NCI-H146 (cell line): ENCODE results near the gene CCDC136.

Experiments used
- DNase-seq: peaks from one replicate; lab custom pipeline; 2025; lab: John Stamatoyannopoulos, UW

CCDC136 gene

DNA sequence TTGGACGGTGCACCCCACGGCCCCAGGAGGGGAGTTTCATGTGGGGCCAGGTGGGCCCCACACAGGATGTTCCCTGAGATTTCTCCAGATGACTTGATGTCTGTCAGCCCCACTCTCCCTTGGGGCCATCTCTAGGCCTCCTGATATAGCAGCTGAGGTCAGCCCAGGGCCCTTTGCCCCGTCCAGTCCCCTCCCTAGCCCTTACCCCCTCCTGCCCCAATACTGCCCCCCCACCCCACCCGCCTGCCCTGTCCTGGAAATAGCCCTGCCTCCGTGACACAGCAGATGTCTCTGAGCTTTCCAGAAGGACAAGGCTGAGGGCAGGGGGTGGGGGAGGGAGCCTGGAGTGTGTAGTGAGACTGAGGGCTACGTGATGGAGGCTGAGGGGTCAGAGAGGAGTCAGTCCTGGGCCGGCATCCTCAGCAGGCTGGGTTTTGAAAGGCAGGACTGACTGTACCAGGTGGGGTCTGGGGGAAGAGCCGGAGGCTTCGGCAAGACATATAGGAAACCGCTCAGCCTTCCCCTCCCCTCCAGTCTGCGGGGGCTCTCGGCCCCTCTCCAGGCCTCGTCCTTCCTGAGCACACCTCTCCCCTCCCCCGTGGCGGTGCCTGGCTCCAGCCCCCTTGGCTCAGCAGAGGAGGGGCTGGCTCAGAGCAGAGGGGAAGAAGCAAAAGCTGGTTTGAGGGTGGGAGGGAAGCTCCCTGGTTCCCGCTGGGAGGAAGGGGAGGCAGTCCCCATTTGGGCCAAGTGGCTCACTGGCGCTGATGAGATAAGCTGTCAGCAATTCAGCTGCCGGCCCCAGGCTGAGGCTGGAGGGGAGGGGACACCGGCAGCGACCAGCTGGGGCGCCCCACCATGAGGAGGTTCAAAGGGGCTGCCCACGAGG lies 40.5 kb downstream of the CCDC136 start:
- no peak for DNase-seq

GRCh38 chr7:128832880-128833147 lies 41.0 kb downstream of the CCDC136 start:
- DNase-seq: no peak

GRCh38 chr7:128833148-128833945 lies 41.6 kb downstream of the CCDC136 start:
- peak; percentile 21 for DNase-seq

- no peak for DNase-seq
These were observed 42.2 kb downstream of the CCDC136 start for GRCh38 chr7:128833946-128834325.

GRCh38 chr7:128835231-128835751 lies 43.5 kb downstream of the CCDC136 start:
- no peak for DNase-seq

DNA sequence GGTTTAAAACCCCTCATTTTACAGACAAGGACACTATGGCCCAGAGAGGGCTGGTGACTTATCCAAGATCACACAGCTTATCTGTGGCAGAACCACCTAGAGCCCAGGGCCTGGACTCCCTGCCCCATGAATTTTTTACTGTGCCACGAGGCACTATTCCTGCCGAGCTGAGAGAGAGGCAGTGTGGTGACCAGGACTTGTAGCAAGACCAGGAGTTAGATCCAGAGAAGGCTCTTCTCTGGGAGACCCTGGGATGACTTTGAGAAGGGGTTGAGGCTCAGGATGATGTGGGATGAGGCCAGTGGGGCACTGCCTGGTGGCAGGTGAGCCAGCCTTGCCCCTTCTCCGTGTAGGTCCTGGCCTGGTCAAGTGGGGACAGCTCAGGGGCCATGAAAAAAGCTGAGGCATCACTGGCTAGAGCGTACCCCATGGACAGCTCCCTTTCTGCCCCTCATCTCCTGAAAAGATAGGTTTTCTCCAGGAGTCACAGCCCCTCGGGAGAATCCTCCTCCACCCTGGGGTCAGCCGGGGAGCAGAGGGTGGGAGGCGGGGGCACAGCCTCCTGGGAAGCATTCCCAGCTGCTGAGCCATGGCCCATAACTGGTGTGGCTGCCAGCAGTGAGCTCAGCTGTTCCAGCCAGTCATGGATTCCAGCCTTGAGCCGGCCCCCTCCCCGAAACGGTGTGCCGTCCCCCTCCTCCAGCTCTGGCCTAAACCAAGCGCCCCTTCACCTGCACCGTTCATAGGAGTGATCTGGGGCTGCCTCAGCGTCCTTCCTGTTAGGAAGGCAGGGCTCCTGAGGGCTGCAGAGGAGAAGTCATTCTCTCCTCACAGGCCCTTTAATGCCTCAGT lies 44.2 kb downstream of the CCDC136 start:
- no peak for DNase-seq

DNA sequence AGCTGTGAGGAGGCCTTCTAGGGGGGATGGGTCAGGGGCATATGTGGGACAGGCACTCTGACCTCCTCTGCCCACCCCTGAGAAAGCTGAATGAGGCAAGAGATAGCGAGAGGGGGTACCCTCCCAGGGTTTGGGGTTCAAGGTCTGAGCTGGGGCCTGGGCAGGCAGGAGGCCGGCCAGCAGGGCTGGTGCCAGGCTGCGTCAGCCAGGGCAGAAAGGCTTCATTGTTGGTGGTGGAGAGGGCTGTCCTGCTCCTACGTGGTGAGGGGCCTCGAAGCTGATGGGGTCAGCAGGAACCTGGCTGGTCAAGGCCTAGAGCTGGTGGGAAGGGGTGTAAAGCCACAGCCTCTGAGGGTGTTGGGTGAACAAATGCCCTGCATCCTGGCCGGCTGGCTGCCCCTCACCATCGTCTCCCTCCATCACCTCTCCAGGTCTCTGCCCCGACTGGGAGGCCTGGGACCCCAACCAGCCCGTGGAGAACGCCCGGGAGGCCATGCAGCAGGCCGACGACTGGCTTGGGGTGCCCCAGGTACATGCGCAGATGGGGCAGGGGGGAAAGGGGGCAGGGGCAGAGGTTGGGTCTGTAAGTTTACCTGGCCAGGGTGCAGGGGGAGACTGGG lies 45.1 kb downstream of the CCDC136 start:
- no peak for DNase-seq

GRCh38 chr7:128837521-128837921 lies 45.8 kb downstream of the CCDC136 start:
- DNase-seq: no peak

DNA sequence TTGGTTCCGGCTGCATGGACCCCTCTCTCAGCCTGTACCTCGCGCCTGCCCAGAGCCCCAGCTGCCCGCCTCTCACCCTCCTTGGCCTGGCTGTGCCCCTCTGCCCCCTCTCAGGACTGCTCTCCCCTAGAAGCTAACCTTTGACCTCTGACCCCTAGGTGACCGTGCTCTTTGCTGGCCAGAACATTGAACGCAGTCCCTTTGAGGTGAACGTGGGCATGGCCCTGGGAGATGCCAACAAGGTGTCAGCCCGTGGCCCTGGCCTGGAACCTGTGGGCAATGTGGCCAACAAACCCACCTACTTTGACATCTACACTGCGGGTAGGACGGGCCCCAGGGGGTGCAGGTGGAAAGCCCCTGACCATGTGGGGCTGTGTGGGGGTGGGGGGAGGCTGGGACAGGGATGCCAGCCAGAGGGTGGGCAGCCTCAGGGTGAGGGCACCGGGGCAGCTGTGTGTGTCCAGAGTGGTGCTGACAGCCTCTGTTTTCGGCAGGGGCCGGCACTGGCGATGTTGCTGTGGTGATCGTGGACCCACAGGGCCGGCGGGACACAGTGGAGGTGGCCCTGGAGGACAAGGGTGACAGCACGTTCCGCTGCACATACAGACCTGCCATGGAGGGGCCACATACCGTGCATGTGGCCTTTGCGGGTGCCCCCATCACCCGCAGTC lies 46.5 kb downstream of the CCDC136 start:
- no peak for DNase-seq

DNA sequence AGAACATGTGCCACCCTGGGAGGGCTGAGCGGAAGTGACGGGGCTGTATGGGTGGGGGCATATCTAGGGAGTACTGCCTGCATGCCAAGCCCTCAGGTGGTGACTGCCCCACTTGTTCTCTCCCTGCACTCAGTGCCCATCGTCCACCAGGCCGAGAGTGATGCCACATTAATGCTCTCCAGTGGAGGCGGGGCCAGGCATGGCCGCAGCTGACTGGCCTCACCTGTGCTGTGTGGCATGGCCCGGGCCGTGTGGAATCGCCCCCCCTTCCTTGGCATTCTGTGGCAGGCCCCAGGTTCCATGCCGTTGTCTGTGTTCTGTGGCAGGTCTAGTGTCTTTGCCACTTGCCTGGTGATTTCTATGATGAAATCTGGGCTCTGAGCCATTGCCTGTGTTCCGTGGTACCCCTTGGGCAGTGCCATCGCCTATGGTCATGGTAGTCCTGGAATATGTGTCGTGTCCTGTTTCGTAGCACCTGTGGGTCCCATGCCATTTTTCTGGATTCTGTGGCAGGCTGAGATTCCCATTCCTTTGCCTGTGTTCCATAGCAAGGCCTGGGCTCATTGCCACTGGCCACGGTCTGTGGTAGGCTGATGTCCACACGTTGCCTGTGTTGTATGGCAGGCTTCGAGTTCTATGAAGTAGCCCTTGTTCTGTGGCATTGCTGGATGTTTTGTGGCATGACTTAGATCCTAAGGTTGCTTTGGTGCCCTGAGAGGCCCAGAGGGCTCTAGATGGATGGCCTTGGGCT lies 47.4 kb downstream of the CCDC136 start:
- DNase-seq: no peak

- no peak for DNase-seq
These were observed 48.0 kb downstream of the CCDC136 start for GRCh38 chr7:128839751-128840177.

- DNase-seq: no peak
These were observed 48.8 kb downstream of the CCDC136 start for GRCh38 chr7:128840326-128841170.

DNA sequence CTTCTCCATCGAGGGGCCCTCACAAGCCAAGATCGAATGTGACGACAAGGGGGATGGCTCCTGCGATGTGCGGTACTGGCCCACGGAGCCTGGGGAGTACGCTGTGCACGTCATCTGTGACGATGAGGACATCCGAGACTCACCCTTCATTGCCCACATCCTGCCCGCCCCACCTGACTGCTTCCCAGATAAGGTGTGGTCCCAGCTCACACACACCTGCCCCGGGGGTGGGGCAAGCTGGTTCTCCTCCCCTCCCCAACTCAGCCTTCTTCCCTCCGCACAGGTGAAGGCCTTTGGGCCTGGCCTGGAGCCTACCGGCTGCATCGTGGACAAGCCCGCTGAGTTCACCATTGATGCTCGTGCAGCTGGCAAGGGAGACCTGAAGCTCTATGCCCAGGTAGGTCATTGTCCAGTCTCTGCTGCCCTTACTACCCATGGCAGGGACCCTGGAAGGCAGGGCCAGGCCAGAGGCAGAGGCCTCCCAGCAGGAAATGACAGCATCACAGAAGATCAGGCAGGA lies 49.5 kb downstream of the CCDC136 start:
- DNase-seq: peak; percentile 8

DNA sequence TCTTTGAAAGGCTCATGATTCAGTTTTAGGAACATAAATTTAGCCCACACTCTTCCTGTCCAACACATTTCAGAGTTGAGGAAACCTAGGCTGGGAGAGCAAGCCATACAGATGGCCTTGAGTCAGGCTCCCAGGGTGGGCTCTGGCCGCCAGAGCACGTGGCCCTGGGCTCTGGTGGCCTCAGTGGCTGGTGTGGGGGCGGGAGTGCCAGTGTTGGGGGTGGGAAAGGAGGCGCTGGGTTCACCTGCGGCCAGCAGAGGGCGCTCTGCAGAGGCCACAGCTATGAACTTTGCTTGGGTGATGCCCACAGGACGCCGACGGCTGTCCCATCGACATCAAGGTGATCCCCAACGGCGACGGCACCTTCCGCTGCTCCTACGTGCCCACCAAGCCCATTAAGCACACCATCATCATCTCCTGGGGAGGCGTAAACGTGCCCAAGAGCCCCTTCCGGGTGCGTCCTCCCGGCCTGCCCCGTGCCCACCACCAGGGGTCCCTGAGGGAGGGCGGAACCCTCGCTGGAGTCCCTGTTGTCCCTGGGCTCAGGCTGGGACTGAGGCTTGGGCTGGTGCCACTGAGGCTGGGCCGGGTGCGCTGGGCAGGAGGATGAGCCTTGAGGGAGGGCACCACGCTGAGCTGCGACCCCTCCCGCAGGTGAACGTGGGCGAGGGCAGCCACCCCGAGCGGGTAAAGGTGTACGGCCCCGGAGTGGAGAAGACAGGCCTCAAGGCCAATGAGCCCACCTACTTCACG lies 50.3 kb downstream of the CCDC136 start:
- no peak for DNase-seq

- DNase-seq: no peak
These were observed 51.2 kb downstream of the CCDC136 start for GRCh38 chr7:128842674-128843641.

DNA sequence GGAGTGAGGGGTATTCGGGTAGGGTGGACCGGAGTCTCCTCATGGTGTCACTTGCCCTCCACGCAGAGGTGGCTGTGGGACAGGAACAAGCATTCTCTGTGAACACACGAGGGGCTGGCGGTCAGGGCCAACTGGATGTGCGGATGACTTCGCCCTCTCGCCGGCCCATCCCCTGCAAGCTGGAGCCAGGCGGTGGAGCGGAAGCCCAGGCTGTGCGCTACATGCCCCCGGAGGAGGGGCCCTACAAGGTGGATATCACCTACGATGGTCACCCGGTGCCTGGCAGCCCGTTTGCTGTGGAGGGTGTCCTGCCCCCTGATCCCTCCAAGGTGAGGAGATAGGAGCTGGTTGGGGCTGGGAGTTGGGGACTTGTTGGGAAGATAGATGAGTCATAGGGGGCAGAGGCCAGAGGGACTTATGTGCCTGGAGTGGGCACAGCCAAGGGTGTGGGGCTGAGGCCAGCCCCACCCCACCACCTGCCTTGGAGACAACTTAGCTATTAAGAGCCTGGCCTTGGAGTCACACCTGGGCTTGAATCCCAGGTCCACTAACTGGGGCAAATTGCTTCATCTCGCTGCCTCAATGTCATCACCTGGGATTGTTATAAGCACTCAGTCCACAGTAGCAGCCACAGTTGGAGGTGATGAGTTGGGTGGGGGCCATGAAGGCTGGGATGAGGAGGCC lies 52.3 kb downstream of the CCDC136 start:
- no peak for DNase-seq
